ENCODE results near the gene FBLN7.
"Not testable (repeated sequence)": the region's sequence is repeated elsewhere in the genome, so short reads cannot be mapped to it uniquely, and the experiment has no call there.

Gene FBLN7, protein sequence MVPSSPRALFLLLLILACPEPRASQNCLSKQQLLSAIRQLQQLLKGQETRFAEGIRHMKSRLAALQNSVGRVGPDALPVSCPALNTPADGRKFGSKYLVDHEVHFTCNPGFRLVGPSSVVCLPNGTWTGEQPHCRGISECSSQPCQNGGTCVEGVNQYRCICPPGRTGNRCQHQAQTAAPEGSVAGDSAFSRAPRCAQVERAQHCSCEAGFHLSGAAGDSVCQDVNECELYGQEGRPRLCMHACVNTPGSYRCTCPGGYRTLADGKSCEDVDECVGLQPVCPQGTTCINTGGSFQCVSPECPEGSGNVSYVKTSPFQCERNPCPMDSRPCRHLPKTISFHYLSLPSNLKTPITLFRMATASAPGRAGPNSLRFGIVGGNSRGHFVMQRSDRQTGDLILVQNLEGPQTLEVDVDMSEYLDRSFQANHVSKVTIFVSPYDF

DNA sequence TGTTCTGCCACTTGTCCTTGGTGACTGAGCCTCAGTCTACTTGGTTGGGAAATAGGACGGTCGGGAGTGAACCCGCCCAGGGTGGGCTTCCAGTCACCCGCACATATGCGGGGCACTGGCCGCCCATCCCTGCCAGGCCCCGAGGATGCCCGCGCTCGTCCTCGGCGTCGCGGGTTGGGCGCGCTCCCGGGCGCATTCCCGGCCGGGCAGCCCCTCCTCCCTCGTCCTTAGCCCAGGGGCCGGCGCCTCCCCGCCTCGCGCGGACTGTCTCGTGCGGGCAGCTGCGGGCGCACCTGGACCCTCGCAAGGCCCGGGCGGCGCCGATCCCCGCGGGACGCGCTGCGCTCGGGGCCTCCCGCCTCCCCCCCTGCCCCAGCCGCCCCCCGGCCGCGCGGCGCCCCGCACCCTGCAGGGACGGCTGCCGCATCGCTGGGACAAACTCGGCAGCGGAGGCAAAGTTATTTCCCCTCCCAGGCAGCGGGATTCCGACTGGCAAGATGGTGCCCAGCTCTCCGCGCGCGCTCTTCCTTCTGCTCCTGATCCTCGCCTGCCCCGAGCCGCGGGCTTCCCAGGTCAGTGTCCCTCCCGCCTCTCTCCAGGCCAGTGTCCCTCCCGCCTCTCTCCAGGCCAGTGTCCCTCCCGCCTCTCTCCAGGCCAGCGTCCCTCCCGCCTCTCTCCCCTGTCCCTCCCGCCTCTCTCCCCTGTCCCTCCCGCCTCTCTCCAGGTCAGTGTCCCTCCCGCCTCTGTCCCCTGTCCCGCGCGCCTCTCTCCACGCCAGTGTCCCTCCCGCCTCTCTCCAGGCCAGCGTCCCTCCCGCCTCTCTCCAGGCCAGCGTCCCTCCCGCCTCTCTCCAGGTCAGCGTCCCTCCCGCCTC is at the start of gene FBLN7:
TSS of gene FBLN7 (plus strand) at position 227 of the 874 bp plus-strand sequence. CDS start at position 498, 271 bp downstream.
- no peak for DNase-seq

DNA sequence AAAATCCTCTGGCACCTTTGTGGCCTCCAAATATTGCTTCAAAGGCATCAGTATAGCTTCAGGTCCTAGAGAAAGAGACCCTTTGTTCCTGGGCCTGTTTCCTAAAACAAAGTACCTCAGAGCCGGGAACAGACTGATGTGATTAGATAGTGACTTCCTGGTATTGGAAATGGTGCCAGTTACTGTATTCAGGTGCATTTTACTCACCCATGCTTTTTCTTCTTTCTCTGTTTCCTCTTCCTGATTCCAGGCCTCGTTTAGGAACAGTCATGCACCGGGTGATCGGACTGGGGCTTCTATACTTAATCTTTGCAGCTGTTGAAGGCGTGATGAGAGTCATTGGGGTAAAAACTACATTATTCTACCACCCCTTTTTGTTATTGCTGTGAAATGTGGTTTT is 48.8 kb upstream of the FBLN7 start:
- no peak for DNase-seq

DNA sequence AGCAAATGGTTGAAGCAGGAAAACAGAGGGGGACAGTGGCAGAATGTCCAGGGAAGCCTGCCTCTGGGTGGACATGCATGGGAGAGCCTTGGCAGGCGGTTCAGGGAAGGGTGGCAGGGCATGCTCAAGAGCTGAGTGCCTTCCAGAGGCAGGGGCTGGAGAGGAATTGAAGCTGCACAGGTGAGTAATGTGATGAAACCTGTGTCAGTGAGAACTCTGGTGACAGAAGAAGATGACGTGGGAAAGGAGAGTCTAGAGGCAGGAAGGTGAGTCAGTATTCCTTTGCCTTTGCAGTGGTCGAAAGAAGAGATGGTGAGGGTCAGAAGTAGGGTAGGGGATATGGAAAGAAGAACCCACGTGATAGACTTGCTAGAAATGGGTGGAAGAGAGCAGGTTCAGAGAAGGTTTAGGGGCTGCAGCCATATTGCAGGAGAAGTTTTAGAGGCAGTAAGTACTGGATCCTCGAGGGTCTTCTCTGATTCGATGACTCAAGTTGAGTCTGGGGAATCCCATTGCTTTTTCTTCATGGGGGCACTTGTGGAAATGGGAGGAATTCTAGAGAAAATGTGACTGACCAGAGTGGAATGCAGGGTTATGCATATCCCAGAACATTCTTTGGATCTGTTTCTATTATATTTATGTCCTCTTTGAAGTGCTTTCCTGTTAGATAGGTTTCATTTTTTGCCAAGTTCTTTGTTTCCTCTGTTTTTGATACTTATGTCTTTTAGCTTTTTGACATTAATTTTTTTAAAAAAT is 45.7 kb upstream of the FBLN7 start:
- no peak for DNase-seq

DNA sequence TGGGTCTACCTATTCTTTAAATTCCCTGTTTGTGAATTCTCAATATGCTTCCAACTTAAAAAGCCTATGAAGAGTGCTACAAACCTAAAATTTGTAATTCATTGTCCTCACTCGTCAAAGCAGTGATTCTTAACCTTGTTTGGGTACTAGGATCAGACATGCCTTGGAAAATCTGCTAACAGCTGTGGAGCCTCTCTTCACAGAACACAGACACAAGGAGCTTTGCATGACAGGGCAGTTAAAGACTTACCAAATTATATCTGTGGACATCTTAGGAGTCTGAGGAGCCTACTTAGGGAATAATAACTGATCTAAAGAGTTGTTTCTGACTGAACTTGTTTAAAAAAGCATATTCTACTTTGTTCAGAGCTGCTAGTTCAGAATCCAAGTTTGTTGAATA is 45.0 kb upstream of the FBLN7 start:
- no peak for DNase-seq

DNA sequence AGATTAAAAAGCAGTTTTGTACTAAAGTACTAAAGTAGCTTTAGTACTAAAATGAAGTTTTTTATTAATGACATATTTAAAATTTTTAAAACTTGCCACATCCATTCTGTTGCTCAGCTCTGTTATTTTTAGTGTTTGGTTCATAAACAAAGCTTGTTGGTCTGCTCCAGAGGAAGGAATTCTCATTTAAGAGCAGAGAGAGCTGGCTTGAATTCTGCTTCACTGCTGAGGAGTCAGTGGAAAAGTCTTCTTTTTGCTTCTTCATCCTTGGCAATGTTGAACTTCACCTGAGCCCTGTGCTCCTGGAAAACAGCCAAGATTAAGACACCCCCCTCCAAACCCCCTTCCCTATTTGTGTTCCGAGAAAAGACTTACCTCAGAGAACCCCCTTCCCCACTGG is 42.5 kb upstream of the FBLN7 start:
- no peak for DNase-seq

DNA sequence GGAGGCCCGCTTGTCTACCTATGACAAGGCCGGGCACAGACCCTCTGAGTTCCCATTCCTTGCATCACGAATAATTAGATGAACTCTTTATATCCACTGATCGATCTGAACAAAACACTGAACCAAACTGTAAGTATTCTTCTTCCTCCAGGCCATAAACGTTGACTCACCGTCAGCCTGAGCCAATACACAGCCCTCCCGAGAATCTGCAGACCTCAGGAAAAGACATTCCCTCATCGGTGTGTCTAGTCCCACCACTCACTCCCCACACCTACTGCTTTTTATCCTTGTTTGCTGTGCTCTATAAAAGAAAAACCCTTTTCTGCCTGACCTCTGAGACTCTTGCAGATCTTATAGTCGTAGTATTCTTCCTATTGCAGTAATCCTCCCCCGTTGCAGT is 42.1 kb upstream of the FBLN7 start:
- DNase-seq, result no peak

GRCh38 chr2:112108178-112108832 is 29.9 kb upstream of the FBLN7 start:
- no peak for DNase-seq

DNA sequence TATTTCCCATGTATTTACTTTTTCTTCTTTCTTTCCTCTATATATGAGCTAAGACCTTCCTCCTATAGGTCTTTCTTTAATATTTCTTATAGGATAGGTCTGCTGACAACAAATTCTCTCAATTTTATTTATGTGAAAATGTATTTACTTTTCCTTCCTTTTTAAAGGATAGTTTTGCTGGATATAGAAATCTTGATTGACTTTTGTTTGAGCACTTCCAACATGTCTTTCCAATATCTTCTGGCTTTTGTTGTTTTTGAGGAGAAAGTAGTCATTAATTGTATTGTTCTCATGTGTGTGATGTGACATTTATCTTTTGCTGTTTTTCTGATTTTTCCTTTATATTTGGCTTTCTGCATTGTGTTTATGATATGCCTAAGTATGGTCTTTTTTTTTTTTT is 28.9 kb upstream of the FBLN7 start:
- no peak for DNase-seq

DNA sequence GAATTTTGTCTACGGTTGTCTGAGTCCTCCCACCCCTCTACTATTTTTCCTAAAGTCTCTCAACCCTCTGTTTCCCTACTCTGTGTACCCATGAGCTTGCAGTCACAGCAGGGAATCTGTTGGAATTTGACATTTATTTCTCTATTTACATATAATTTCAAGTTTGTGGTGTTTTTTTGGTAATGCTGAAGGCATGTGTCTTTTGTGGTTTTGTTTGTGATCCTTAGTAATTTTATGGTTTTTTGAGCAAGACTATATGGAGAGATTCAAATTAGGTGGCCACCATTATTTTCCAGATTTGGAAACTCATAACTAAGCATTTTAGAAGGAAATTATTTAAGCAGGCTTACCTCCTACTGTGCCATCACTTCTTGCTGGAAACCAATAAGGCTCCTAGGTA is 27.2 kb upstream of the FBLN7 start:
- DNase-seq, result no peak

DNA sequence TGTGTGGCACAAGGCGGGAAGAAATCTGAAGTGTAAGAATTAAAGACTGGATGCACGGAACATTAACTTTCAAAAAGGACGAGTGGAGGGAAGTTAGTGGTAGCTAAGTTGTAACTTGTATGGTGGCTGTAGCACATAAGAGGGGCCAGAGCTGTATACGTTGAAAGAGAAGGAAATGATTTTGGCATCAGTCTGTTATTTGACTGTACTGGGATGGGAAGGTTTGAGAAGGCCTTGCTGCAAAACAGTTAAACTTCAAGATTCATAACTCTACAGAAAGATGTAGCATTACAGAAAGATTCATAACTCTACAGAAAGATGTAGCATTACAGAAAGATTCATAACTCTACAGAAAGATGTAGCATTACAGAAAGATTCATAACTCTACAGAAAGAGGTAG is 24.8 kb upstream of the FBLN7 start:
- DNase-seq, result not testable (repeated sequence)

DNA sequence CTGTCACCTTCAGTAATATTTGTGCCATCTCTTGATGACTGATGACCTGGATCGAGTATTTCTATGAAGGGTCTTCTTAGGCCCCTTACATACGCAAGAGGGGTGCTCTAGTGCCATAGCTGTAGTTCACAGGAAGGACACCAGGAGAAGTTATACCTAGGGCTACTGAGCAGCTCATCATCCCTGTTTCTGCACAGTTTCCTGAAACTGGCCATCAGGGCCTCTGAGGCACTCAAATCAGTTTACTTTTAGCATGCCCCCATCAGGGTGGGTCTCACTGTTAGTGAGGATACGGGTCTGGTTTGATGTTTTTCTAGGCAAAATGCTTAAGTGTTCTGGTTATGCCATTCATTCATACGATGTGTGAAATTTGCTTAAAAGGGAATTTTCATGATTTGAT is 20.0 kb upstream of the FBLN7 start:
- DNase-seq, result no peak

- no peak for DNase-seq
Measured at GRCh38 chr2:112121682-112122254, 16.4 kb upstream of the FBLN7 start.

- DNase-seq, result no peak
Measured at GRCh38 chr2:112129060-112129459, 9.1 kb upstream of the FBLN7 start.

- no peak for DNase-seq
Measured at GRCh38 chr2:112133344-112133743, 4.8 kb upstream of the FBLN7 start.

GRCh38 chr2:112134120-112134519 is 4.1 kb upstream of the FBLN7 start:
- no peak for DNase-seq

- DNase-seq, result no peak
Measured at GRCh38 chr2:112136096-112136495, 2.1 kb upstream of the FBLN7 start.

DNA sequence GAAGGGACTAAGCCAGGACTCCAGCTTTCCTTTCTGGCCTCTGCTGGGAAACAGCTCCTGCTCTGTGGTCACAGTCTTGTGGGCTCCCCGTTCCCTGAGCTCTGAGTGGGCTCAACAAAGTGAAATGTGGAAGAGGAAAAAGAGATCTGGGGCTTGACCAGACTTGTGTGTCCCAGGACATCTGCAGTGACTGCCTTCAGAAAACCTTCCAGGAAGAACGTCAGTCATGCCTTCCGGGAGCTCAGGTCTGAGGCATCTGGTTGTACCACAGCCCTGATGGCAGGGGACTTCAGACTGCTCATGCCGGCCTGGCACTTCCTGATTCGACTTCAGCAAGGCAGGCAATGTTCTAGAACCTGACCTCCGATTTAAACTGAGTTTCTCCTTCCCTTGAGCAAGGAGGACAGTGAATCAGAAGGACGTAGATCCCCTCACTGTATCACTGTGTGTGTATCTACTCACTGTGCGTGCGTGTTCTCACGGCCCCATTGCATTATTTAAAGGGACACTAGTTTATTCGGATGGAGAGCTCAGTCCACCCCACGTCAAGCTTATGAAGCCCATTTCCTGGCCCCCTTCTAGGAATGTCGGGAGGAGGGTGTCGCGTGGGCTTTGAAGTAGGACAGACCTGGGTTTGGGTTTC is 548 bp upstream of the FBLN7 start:
- DNase-seq, result no peak

DNA sequence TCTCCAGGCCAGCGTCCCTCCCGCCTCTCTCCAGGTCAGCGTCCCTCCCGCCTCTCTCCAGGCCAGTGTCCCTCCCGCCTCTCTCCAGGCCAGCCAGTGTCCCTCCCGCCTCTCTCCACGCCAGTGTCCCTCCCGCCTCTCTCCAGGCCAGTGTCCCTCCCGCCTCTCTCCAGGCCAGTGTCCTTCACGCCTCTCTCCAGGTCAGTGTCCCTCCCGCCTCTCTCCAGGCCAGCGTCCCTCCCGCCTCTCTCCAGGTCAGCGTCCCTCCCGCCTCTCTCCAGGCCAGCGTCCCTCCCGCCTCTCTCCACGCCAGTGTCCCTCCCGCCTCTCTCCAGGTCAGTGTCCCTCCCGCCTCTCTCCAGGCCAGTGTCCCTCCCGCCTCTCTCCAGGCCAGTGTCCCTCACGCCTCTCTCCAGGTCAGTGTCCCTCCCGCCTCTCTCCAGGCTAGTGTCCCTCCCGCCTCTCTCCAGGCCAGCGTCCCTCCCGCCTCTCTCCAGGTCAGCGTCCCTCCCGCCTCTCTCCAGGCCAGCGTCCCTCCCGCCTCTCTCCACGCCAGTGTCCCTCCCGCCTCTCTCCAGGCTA is 939 bp downstream of the FBLN7 start:
- not testable (repeated sequence) for DNase-seq

DNA sequence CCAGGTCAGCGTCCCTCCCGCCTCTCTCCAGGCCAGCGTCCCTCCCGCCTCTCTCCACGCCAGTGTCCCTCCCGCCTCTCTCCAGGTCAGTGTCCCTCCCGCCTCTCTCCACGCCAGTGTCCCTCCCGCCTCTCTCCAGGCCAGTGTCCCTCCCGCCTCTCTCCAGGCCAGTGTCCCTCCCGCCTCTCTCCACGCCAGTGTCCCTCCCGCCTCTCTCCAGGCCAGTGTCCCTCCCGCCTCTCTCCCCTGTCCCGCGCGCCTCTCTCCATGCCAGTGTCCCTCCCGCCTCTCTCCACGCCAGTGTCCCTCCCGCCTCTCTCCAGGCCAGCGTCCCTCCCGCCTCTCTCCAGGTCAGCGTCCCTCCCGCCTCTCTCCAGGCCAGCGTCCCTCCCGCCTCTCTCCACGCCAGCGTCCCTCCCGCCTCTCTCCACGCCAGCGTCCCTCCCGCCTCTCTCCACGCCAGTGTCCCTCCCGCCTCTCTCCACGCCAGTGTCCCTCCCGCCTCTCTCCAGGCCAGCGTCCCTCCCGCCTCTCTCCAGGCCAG is 1.5 kb downstream of the FBLN7 start:
- not testable (repeated sequence) for DNase-seq

DNA sequence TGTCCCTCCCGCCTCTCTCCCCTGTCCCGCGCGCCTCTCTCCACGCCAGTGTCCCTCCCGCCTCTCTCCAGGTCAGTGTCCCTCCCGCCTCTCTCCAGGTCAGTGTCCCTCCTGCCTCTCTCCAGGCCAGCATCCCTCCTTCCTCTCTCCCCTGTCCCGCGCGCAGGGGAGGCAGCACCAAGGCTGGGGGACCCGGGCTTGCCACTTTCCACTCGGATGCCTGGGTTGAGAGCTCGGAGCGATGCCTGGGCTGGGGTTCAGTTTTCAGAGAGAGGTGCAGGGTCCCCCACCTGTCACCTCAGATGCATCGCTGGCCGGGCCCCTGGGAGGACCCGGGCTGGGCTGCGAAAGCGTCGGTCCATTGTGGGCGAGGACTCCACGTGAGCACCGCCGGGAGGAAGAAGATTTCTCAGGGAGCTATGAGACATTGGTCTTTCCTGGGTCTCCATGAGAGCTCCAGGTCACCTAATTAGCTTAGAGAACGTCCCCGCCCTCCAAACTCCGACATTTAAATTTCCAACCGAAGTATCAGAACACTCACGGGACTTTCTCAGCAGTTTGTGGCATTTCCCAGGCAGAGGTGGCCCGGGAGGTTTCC is 2.1 kb downstream of the FBLN7 start:
- no peak for DNase-seq
